HAP-1 (cell line): ENCODE data around the gene DIRAS1.

Source experiments
- DNase-seq, 2 experiments: peaks; one replicate each; pipeline ENCODE4 v3.0.0-alpha.2; 2016 to 2020; ENCODE audit warnings: low spot score in 2 of 2
- H3K27me3 ChIP-seq: fragments of 250-450 bp; sonication (Bioruptor Pico); 2 replicates; pipeline ENCODE4 v1.5.1; 2020; ENCODE audit warnings: low read depth, mild to moderate bottlenecking, moderate library complexity
- H3K36me3 ChIP-seq: fragments of 250-450 bp; sonication (Bioruptor Pico); replicated peaks from 2 replicates; pipeline ENCODE4 v1.5.1; 2020; ENCODE audit warnings: mild to moderate bottlenecking
- H3K4me1 ChIP-seq: fragments of 250-450 bp; sonication (Bioruptor Pico); 2 replicates; pipeline ENCODE4 v1.5.1; 2020; ENCODE audit warnings: mild to moderate bottlenecking
- H3K4me3 ChIP-seq: fragments of 250-450 bp; sonication (Bioruptor Pico); 2 replicates; pipeline ENCODE4 v1.5.1; 2020; ENCODE audit warnings: mild to moderate bottlenecking, moderate library complexity
- H3K9me3 ChIP-seq: fragments of 250-450 bp; sonication (Bioruptor Pico); 2 replicates; pipeline ENCODE4 v1.5.1; 2020; ENCODE audit warnings: mild to moderate bottlenecking, moderate library complexity
- in situ Hi-C: fragments of 300-500 bp; cut with MboI; formaldehyde crosslinking; loops from 3 replicates; pipeline ENCODE4 v1.14.3; 2020; ENCODE audit warnings: low sequenced_read_pairs, inconsistent platforms, mixed read lengths

DIRAS1 gene

GRCh38 chr19:2761309-2761677 lies 40.1 kb upstream of the DIRAS1 start:
- no peak for DNase-seq
- Histone ChIP-seq H3K27me3 (no peaks in the 10 kb centered on the region), H3K36me3 (peaks cover 71% of the 10 kb centered on the region), H3K4me3 (no peak overlapping the region), H3K9me3 (no peaks in the 10 kb centered on the region), H3K4me1 (no peaks in the 10 kb centered on the region)
- in situ Hi-C loops = no loop called here

- Histone ChIP-seq H3K27me3 (no peaks in the 10 kb centered on the region), H3K36me3 (peaks cover 68% of the 10 kb centered on the region), H3K4me3 (no peak overlapping the region), H3K9me3 (no peaks in the 10 kb centered on the region), H3K4me1 (no peaks in the 10 kb centered on the region)
- DNase-seq = no peak
- in situ Hi-C loops = no loop called here
These were observed 38.8 kb upstream of the DIRAS1 start for GRCh38 chr19:2759965-2760364.

GRCh38 chr19:2759362-2759761 lies 38.2 kb upstream of the DIRAS1 start:
- in situ Hi-C loops = no loop called here
- no peak for DNase-seq
- H3K4me1 ChIP-seq = no peaks in the 10 kb centered on the region
- H3K9me3 ChIP-seq = no peaks in the 10 kb centered on the region
- H3K4me3 ChIP-seq = no peak overlapping the region
- H3K36me3 ChIP-seq = peaks cover 69% of the 10 kb centered on the region
- H3K27me3 ChIP-seq = no peaks in the 10 kb centered on the region

- Histone ChIP-seq H3K4me3 (no peak overlapping the region), H3K36me3 (peaks cover 67% of the 10 kb centered on the region), H3K9me3 (no peaks in the 10 kb centered on the region), H3K27me3 (no peaks in the 10 kb centered on the region), H3K4me1 (no peaks in the 10 kb centered on the region)
- DNase-seq = no peak
- in situ Hi-C loops = no loop called here
These were observed 37.6 kb upstream of the DIRAS1 start for GRCh38 chr19:2758601-2759313.

- no peaks in the 10 kb centered on the region for H3K9me3 ChIP-seq
- in situ Hi-C loops = no loop called here
- no peak for DNase-seq
- no peaks in the 10 kb centered on the region for H3K27me3 ChIP-seq
- H3K4me1 ChIP-seq = no peaks in the 10 kb centered on the region
- H3K4me3 ChIP-seq = no peak overlapping the region
- peaks cover 57% of the 10 kb centered on the region for H3K36me3 ChIP-seq
These were observed 36.0 kb upstream of the DIRAS1 start for GRCh38 chr19:2756921-2757881.

GRCh38 chr19:2756477-2756876 lies 35.3 kb upstream of the DIRAS1 start:
- H3K27me3 ChIP-seq = no peaks in the 10 kb centered on the region
- in situ Hi-C loops = no loop called here
- no peaks in the 10 kb centered on the region for H3K4me1 ChIP-seq
- no peaks in the 10 kb centered on the region for H3K9me3 ChIP-seq
- no peak overlapping the region for H3K4me3 ChIP-seq
- peaks cover 57% of the 10 kb centered on the region for H3K36me3 ChIP-seq
- no peak for DNase-seq

GRCh38 chr19:2755811-2756210 lies 34.6 kb upstream of the DIRAS1 start:
- Histone ChIP-seq H3K27me3 (no peaks in the 10 kb centered on the region), H3K36me3 (peaks cover 51% of the 10 kb centered on the region), H3K4me3 (no peak overlapping the region), H3K9me3 (no peaks in the 10 kb centered on the region), H3K4me1 (no peaks in the 10 kb centered on the region)
- DNase-seq = no peak
- in situ Hi-C loops = no loop called here

GRCh38 chr19:2755448-2755705 lies 34.2 kb upstream of the DIRAS1 start:
- Histone ChIP-seq H3K36me3 (peaks cover 48% of the 10 kb centered on the region), H3K4me3 (no peak overlapping the region), H3K9me3 (no peaks in the 10 kb centered on the region), H3K4me1 (no peaks in the 10 kb centered on the region), H3K27me3 (no peaks in the 10 kb centered on the region)
- DNase-seq = no peak
- in situ Hi-C loops = no loop called here

- Histone ChIP-seq H3K9me3 (no peaks in the 10 kb centered on the region), H3K4me3 (no peak overlapping the region), H3K4me1 (no peaks in the 10 kb centered on the region), H3K27me3 (no peaks in the 10 kb centered on the region), H3K36me3 (peaks cover 45% of the 10 kb centered on the region)
- in situ Hi-C loops = no loop called here
- DNase-seq = no peak
These were observed 33.7 kb upstream of the DIRAS1 start for GRCh38 chr19:2754659-2755447.

GRCh38 chr19:2751438-2751830 lies 30.3 kb upstream of the DIRAS1 start:
- H3K9me3 ChIP-seq = no peaks in the 10 kb centered on the region
- DNase-seq = no peak
- H3K36me3 ChIP-seq = peaks cover 22% of the 10 kb centered on the region
- no peak overlapping the region for H3K4me3 ChIP-seq
- in situ Hi-C loops = no loop called here
- no peaks in the 10 kb centered on the region for H3K27me3 ChIP-seq
- no peaks in the 10 kb centered on the region for H3K4me1 ChIP-seq

- no peak for DNase-seq
- H3K36me3 ChIP-seq = peaks cover 21% of the 10 kb centered on the region
- in situ Hi-C loops = no loop called here
- no peaks in the 10 kb centered on the region for H3K9me3 ChIP-seq
- H3K4me1 ChIP-seq = no peaks in the 10 kb centered on the region
- no peaks in the 10 kb centered on the region for H3K27me3 ChIP-seq
- no peak overlapping the region for H3K4me3 ChIP-seq
These were observed 29.8 kb upstream of the DIRAS1 start for GRCh38 chr19:2750808-2751437.

GRCh38 chr19:2747349-2747748 lies 26.2 kb upstream of the DIRAS1 start:
- Histone ChIP-seq H3K9me3 (no peaks in the 10 kb centered on the region), H3K4me3 (no peak overlapping the region), H3K4me1 (no peaks in the 10 kb centered on the region), H3K27me3 (no peaks in the 10 kb centered on the region), H3K36me3 (no peaks in the 10 kb centered on the region)
- no peak for DNase-seq
- in situ Hi-C loops = loop anchor here (5.0 kb wide), 1 partner anchor 100 kb away; no protein-coding TSS in a partner anchor

GRCh38 chr19:2744113-2744512 lies 22.9 kb upstream of the DIRAS1 start:
- H3K4me3 ChIP-seq = no peak overlapping the region
- H3K4me1 ChIP-seq = no peaks in the 10 kb centered on the region
- in situ Hi-C loops = no loop called here
- H3K36me3 ChIP-seq = no peaks in the 10 kb centered on the region
- no peaks in the 10 kb centered on the region for H3K9me3 ChIP-seq
- H3K27me3 ChIP-seq = no peaks in the 10 kb centered on the region
- DNase-seq = no peak
